ENCODE measurements around the gene PPP3CA. TPM values are rescaled to one million over a fixed set of nuclear protein-coding genes. Genes with fewer than 3 reads are reported as not detected.

Gene PPP3CA
- total RNA-seq, 1 donor from 2014 or later: 38.4 TPM

DNA sequence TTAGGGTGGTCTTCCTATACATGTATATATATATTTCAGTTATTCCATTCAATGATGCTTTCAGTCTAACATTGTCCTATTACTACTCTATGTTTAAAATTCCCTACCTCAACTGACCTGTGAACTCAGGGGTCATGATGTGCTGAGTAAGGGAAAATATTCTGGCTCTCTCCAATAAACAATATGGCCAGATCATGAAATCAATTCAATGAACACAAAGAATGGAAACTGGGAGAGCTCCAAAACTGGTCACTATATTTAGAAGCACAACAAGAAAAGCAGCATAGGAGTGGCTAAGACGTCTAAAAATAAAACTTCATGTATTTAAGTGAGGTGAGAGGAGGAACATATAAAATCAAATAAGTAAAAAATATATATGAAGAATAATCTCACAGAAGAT is 304.5 kb downstream of the PPP3CA start:
- no peaks in the 10 kb centered on the region for H4K20me1 ChIP-seq (ENCODE audit: low read depth)
- Mint-ChIP-seq H3K9me3 (peaks cover 3% of the 10 kb centered on the region), H3K4me1 (peaks cover 21% of the 10 kb centered on the region), H3K27me3 (ENCODE audit: insufficient read depth, low read depth) (no peaks in the 10 kb centered on the region), H3K27ac (no peak overlapping the region), H3K4me3 (no peak overlapping the region), H3K36me3 (peaks cover 12% of the 10 kb centered on the region)
- peaks cover 5% of the 10 kb centered on the region for H3F3A ChIP-seq (ENCODE audit: low read depth)
- peaks cover 6% of the 10 kb centered on the region for H3K4me1 ChIP-seq
- no peaks in the 10 kb centered on the region for H3K27me3 ChIP-seq
- no peak overlapping the region for H3K4me2 ChIP-seq
- DNase-seq (ENCODE audit: low spot score): no peak
- H3K9me3 ChIP-seq (ENCODE audit: low read depth): no peaks in the 10 kb centered on the region
- H3K4me3 ChIP-seq: no peak overlapping the region
- H3K27ac ChIP-seq: no peak overlapping the region
- no peaks in the 10 kb centered on the region for H3K36me3 ChIP-seq
- TF ChIP-seq EZH2phosphoT487 (IDR thresholded peaks at IDR 0.05) (no peak), EZH2 (IDR thresholded peaks at IDR 0.05) (no peak)
- TF ChIP-seq, protein P1, sequence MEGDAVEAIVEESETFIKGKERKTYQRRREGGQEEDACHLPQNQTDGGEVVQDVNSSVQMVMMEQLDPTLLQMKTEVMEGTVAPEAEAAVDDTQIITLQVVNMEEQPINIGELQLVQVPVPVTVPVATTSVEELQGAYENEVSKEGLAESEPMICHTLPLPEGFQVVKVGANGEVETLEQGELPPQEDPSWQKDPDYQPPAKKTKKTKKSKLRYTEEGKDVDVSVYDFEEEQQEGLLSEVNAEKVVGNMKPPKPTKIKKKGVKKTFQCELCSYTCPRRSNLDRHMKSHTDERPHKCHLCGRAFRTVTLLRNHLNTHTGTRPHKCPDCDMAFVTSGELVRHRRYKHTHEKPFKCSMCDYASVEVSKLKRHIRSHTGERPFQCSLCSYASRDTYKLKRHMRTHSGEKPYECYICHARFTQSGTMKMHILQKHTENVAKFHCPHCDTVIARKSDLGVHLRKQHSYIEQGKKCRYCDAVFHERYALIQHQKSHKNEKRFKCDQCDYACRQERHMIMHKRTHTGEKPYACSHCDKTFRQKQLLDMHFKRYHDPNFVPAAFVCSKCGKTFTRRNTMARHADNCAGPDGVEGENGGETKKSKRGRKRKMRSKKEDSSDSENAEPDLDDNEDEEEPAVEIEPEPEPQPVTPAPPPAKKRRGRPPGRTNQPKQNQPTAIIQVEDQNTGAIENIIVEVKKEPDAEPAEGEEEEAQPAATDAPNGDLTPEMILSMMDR (IDR thresholded peaks at IDR 0.05): no peak
- H2AFZ ChIP-seq (replicated peaks): no peak overlapping the region
- no peak overlapping the region for H3K9ac ChIP-seq
- H3K79me2 ChIP-seq (ENCODE audit: low read depth): no peaks in the 10 kb centered on the region

DNA sequence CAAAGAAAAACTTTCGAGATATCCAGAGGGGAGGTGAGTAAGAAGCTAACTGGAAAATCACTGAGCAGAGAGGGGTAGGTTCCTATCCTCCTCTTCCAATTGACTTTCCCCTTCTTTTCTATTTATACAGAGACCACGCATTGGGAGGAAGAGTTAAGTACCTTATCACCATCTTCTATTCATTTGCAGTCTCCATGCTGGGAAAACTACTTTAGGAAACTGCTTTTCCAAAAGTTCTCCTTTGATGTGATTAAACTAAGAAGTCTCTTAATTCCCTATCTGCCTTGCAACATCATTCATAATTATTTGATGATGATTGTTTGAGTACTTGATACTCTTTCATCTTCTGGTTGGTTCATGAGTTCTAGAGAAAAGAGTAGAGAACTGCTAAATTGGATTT is 306.6 kb downstream of the PPP3CA start:
- H3K4me3 ChIP-seq: no peak overlapping the region
- no peaks in the 10 kb centered on the region for H3K36me3 ChIP-seq
- peaks cover 21% of the 10 kb centered on the region for H3K36me3 Mint-ChIP-seq
- H3K27me3 Mint-ChIP-seq (ENCODE audit: insufficient read depth, low read depth): no peaks in the 10 kb centered on the region
- H3K4me1 Mint-ChIP-seq: peaks cover 22% of the 10 kb centered on the region
- peaks cover 4% of the 10 kb centered on the region for H3K9me3 Mint-ChIP-seq
- peaks cover 5% of the 10 kb centered on the region for H3F3A ChIP-seq (ENCODE audit: low read depth)
- H2AFZ ChIP-seq (replicated peaks): no peak overlapping the region
- DNase-seq (ENCODE audit: low spot score): no peak
- TF ChIP-seq EZH2 (IDR thresholded peaks at IDR 0.05) (no peak), EZH2phosphoT487 (IDR thresholded peaks at IDR 0.05) (no peak)
- TF ChIP-seq, protein P1 (IDR thresholded peaks at IDR 0.05): no peak
- no peaks in the 10 kb centered on the region for H3K27me3 ChIP-seq
- H3K4me2 ChIP-seq: peak overlapping the region; percentile 2
- H4K20me1 ChIP-seq (ENCODE audit: low read depth): no peaks in the 10 kb centered on the region
- peaks cover 6% of the 10 kb centered on the region for H3K4me1 ChIP-seq
- no peak overlapping the region for H3K4me3 Mint-ChIP-seq
- no peak overlapping the region for H3K9ac ChIP-seq
- H3K27ac Mint-ChIP-seq: no peak overlapping the region
- no peaks in the 10 kb centered on the region for H3K79me2 ChIP-seq (ENCODE audit: low read depth)
- no peak overlapping the region for H3K27ac ChIP-seq
- no peaks in the 10 kb centered on the region for H3K9me3 ChIP-seq (ENCODE audit: low read depth)

DNA sequence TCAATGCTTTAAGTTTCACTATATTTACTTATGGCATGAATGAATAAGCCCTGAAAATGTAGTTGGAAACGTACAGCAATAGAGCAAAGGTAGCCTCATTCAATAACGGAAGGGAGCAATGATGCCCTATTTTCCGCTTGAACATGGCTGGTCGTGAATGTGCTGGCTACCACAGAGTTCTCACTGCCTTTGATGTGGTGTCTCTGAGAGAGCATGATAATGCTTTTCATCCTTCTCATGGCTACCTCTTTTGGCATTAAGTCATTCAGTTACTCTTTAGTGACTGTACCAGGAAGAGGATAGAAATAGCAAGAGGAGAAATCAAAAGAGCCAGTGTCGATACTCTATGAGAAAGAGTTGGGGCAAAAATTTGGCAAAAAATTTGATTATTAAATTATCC is 308.0 kb downstream of the PPP3CA start:
- no peak overlapping the region for H3K27ac ChIP-seq
- Mint-ChIP-seq H3K36me3 (peaks cover 24% of the 10 kb centered on the region), H3K27me3 (ENCODE audit: insufficient read depth, low read depth) (no peaks in the 10 kb centered on the region), H3K4me1 (peaks cover 10% of the 10 kb centered on the region), H3K9me3 (peaks cover 4% of the 10 kb centered on the region), H3K4me3 (no peak overlapping the region), H3K27ac (no peak overlapping the region)
- no peaks in the 10 kb centered on the region for H4K20me1 ChIP-seq (ENCODE audit: low read depth)
- peaks cover 2% of the 10 kb centered on the region for H3K4me1 ChIP-seq
- no peaks in the 10 kb centered on the region for H3K79me2 ChIP-seq (ENCODE audit: low read depth)
- no peak overlapping the region for H3K4me3 ChIP-seq
- TF ChIP-seq EZH2 (IDR thresholded peaks at IDR 0.05) (no peak), EZH2phosphoT487 (IDR thresholded peaks at IDR 0.05) (no peak)
- TF ChIP-seq, protein P1 (IDR thresholded peaks at IDR 0.05): no peak
- no peak overlapping the region for H3K4me2 ChIP-seq
- no peak for DNase-seq (ENCODE audit: low spot score)
- H3K9me3 ChIP-seq (ENCODE audit: low read depth): no peaks in the 10 kb centered on the region
- no peaks in the 10 kb centered on the region for H3K36me3 ChIP-seq
- no peak overlapping the region for H3K9ac ChIP-seq
- no peak overlapping the region for H2AFZ ChIP-seq (replicated peaks)
- H3K27me3 ChIP-seq: no peaks in the 10 kb centered on the region
- H3F3A ChIP-seq (ENCODE audit: low read depth): peaks cover 5% of the 10 kb centered on the region

Measured in neural progenitor cell (in vitro differentiated cells).